ENCODE results near the gene GIPC1. TPM values are rescaled to one million over a fixed set of nuclear protein-coding genes. Genes with fewer than 3 reads are reported as not detected.
A peak's percentile ranks its signal among the peaks of the same experiment; 100 is the strongest.

Gene GIPC1
- total and polyA plus RNA-seq, 7 donors, result 65.1 to 378 (median 97.7) TPM

GRCh38 chr19:14476327-14476672, 19.6 kb downstream of the GIPC1 start:
- no peak for DNase-seq
- Histone ChIP-seq H3K4me1 (peaks cover 0 to 61% (median 46%) of the 10 kb centered on the region in 4 donors), H3K9me3 (no peaks in the 10 kb centered on the region), H3K36me3 (peaks cover 0 to 36% (median 19%) of the 10 kb centered on the region in 4 donors), H3K4me3 (no peak overlapping the region), H3K27me3 (peaks cover 18 to 39% (median 33%) of the 10 kb centered on the region in 3 donors), H3K27ac (peak overlapping the region in 1 of 4 donors; percentile 33)
- 73 to 75% methylated on average over 7 of the region's 7 CpGs for WGBS, 2 donors
- TF ChIP-seq CTCF (IDR thresholded peaks at IDR 0.05) (no peak), EP300 (IDR thresholded peaks at IDR 0.05) (no peak), POLR2A (IDR thresholded peaks at IDR 0.05) (no peak), POLR2AphosphoS5 (IDR thresholded peaks at IDR 0.05) (no peak)
- intact Hi-C loops (cut with DNase I), result no loop called here

GRCh38 chr19:14475251-14476073, 20.5 kb downstream of the GIPC1 start, which contains the start of gene PTGER1:
TSS of gene PTGER1 (minus strand) at chr19:14475354. CDS start at chr19:14474320, 1,034 bp downstream.
- Histone ChIP-seq H3K27me3 (peaks cover 18 to 39% (median 33%) of the 10 kb centered on the region in 3 donors), H3K4me3 (peak within 1 kb of the TSS in 2 of 4 donors; percentile 8 to 17), H3K4me1 (peaks cover 0 to 61% (median 46%) of the 10 kb centered on the region in 4 donors), H3K9me3 (no peaks in the 10 kb centered on the region), H3K27ac (peak within 1 kb of the TSS in 3 of 4 donors; percentile 18 to 33 (median 26)), H3K36me3 (peaks cover 4 to 44% (median 24%) of the 10 kb centered on the region in 4 donors)
- TF ChIP-seq CTCF (IDR thresholded peaks at IDR 0.05) (peak in 1 of 4 experiments; percentile 11), POLR2A (IDR thresholded peaks at IDR 0.05) (no peak)
- no peak for DNase-seq
- intact Hi-C loops (cut with DNase I), result no loop called here
- 7 to 13% methylated on average over 33 of the region's 33 CpGs for WGBS, 2 donors

- 25 to 48% methylated on average over 12 of the region's 12 CpGs for WGBS, 2 donors
- no peaks in the 10 kb centered on the region for H3K9me3 ChIP-seq
- no peak for DNase-seq
- intact Hi-C loops (cut with DNase I), result no loop called here
- H3K4me1 ChIP-seq, result peaks cover 0 to 57% (median 46%) of the 10 kb centered on the region in 4 donors
- H3K27ac ChIP-seq, result peak overlapping the region in 1 of 4 donors; percentile 33
- TF ChIP-seq CTCF (IDR thresholded peaks at IDR 0.05), result no peak
- no peak for TF ChIP-seq POLR2A (IDR thresholded peaks at IDR 0.05)
- no peak for TF ChIP-seq POLR2AphosphoS5 (IDR thresholded peaks at IDR 0.05)
- TF ChIP-seq EP300 (IDR thresholded peaks at IDR 0.05), result no peak
- H3K4me3 ChIP-seq, result no peak overlapping the region
- peaks cover 10 to 45% (median 27%) of the 10 kb centered on the region in 4 donors for H3K36me3 ChIP-seq
- H3K27me3 ChIP-seq, result peaks cover 18 to 39% (median 33%) of the 10 kb centered on the region in 3 donors
These were observed 21.1 kb downstream of the GIPC1 start for GRCh38 chr19:14474827-14475226.

- H3K4me3 ChIP-seq, result peak overlapping the region in 2 of 4 donors; percentile 8 to 17
- peaks cover 18 to 39% (median 33%) of the 10 kb centered on the region in 3 donors for H3K27me3 ChIP-seq
- peaks cover 0 to 57% (median 46%) of the 10 kb centered on the region in 4 donors for H3K4me1 ChIP-seq
- peaks cover 10 to 45% (median 31%) of the 10 kb centered on the region in 4 donors for H3K36me3 ChIP-seq
- WGBS, 2 donors, result 15 to 32% methylated on average over 53 of the region's 53 CpGs
- DNase-seq, result no peak
- intact Hi-C loops (cut with DNase I), result loop anchor here (2.0 kb wide), 1 partner anchor 41 kb away; the partner anchor contains the start of gene PKN1
- TF ChIP-seq CTCF (IDR thresholded peaks at IDR 0.05), result no peak
- no peak overlapping the region for H3K27ac ChIP-seq
- H3K9me3 ChIP-seq, result no peaks in the 10 kb centered on the region
These were observed 21.8 kb downstream of the GIPC1 start for GRCh38 chr19:14473978-14474578.
